GM18505 (cell line): ENCODE results near the gene NKRF.

Experiments used
- ATAC-seq: cut with Tn5 transposase; IDR thresholded peaks from one replicate; pipeline ENCODE4 v1.9.1; 2021; ENCODE audit not compliant: unreplicated experiment
- POLR2A ChIP-seq: IDR thresholded peaks from 4 replicates; pipeline ENCODE4 v1.6.1; 2011; ENCODE audit warnings: borderline replicate concordance; ENCODE audit not compliant: insufficient read depth, insufficient read length; ENCODE audit errors: extremely low read depth

NKRF gene

DNA sequence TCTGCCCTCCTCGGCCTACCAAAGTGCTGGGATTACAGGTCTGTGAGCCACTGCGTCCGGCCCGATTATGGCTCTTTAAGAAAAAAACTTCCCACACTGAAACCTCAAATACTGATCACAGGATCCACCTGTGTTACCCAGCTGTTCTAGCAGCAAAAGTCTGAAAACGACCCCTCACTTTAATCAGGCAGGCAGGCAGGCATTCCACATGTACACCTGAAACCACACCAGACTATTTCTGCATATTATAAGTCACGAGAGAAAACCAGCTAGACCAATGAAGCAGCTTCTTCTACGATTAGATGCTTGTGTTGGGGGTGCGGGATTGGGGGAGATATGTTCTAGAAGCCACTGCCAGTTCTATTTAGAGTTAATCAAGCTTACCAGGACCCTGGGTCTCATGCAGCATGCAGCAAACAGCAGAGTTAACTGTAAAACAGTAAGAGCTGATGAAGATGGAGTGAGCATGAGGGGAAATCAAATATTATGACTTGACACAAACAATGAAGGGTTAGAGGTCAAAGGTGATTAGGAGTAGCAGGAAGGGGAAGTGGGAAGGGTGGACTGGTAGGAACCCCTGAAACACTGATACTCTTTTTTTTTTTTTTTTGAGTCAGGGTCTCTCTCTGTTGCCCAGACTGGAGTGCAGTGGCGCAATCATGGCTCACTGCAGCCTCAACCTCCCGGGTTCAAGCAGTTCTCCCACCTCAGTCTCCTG lies 18.9 kb upstream of the NKRF start:
- no peak for ATAC-seq
- no peak for TF ChIP-seq POLR2A

DNA sequence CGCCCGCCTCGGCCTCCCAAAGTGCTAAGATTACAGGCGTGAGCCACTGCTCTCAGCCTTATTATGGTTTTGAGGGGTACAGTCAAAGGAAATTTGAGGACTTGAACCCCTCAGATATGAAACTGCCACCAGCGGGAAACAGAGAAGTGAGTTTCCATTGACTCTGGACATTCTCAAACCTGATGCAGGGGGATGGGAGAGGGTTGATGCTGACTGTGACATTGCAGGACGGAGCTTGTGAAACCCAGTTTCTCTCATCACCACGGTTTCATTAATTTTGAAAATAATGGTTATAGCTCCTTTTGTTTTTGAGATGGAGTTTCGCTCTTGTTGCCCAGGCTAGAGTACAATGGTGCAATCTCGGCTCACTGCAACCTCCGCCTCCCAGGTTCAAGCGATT lies 18.2 kb upstream of the NKRF start:
- no peak for ATAC-seq
- TF ChIP-seq POLR2A: no peak

DNA sequence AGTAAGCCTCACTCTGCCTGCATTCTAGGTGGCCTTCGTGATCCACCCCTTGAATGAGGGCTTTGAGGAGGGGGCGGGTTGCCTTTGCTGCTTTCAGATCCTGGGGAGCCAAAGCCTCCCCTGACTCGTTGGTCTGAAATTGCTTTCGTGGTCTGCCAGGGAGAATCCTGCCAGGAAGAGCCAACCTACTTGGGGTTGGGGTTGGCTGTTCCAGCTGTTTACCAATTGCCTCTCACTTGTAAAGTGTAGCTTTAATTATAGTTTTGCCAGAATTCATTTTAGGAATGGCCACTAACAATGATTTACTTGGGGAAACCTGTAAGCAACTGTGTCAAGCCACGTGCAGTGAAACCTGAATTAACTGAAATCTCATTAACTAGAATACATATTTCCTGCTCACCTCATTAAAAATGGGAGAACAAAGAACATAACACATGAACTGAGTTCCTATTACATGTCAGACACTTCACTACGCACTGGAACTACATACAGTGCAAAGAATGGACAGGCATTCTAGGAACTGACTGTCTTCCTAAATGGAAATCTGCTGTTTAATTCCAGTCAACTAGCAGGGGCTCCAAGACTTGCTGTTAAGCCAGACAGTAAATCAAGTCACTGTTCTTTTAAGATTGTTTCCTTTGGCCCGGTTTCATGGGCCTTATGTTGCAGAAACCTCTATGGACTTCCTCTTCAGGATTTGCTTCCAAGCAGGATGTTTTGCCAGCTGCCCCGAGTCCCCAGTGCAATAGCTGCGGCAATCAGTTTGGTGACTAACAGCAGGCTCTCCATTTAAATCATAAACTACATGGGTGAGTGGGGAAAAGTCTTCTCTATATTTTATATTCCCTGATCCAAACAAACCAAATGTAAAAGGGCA lies 16.4 kb upstream of the NKRF start:
- ATAC-seq: no peak
- TF ChIP-seq POLR2A: no peak

DNA sequence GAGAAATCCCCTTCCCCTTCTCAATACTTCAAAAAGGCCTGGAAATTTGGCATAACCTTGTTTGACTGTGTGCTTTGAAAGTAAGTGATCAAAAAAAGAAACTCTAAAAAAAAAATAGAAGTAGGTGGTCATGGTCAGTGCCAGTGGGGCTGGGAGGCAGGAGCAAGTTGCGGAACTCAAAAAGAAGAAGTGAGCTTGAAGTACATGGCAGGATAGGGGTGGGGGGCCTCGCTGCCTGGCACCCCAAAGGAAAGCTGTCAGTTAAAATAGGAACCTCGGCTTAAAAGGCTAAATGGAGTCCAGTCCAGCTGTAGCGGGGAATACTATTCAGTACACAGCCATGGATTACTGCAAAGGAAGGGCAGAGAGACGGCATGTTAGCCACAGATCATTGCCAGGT lies 12.2 kb upstream of the NKRF start:
- ATAC-seq: peak; percentile 41

DNA sequence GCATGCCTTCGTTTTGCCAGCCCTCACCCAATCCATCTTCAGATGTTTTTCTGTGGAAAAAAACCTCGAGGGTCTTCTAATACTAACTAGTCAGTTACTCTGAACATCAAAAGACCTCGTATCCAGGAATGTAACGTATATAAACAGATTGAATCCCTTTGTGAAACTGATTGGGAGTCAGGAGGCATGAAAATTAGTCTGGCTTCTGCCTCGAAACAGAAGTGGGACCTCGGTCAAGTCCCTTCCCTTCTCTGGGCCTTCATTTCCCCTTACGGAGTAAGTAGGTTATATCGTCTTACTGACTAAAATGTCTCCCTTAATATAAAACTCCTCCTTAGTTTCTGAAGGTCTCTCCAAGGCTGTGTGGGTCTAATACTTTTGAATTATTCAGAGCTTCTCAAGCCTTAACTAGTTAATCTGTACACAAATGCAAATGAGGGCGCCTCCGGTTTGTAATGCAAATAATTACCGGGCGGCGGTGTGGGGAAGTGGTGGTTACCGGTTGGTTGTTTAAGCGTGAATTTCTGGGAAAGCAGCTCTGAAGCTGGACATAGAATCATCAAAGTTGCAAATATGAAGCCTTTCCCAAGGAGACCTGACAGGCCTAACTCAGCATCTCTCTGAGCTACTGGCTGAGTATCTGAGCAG lies 11.4 kb upstream of the NKRF start:
- TF ChIP-seq POLR2A: no peak
- ATAC-seq: peak; percentile 48

More for the DNA sequence above, 12.2 kb upstream of the NKRF start:
- no peak for TF ChIP-seq POLR2A

DNA sequence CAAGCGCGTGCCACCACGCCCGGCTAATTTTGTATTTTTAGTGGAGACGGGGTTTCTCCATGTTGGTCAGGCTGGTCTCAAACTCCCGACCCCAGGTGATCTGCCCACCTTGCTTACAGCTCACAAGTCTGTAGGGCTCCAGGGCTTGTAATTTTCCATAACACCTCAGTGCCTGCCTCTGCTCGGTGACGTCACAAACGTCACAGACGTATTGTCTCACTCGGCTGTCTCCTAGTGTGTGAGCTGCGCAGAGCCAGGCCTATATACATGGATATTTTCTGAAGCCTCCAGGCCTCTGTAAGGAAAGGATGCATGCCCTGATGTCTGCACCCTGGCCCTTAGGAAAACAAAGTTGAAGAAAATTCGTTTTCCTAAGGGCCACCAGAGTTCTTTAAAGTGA lies 8.6 kb upstream of the NKRF start:
- no peak for TF ChIP-seq POLR2A

DNA sequence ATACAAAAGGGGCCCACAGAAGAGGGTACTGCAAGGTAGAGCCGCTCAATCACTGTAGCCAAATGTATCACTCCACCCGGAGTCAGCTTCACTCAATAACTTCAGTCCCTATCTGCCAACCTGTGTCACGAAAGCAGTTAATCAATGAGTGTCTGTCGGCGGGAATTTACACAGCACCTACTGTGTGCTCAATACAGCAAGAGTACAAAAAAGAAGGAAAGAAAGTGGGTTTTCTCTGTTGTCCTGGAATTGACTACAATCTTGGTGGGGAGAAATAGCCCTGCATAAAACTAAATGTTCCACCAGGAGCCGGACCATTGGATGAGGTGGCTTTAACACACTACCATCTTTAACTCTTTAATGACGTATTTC lies 780 bp upstream of the NKRF start:
- TF ChIP-seq POLR2A: no peak

More for the DNA sequence above, 8.6 kb upstream of the NKRF start:
- no peak for ATAC-seq

DNA sequence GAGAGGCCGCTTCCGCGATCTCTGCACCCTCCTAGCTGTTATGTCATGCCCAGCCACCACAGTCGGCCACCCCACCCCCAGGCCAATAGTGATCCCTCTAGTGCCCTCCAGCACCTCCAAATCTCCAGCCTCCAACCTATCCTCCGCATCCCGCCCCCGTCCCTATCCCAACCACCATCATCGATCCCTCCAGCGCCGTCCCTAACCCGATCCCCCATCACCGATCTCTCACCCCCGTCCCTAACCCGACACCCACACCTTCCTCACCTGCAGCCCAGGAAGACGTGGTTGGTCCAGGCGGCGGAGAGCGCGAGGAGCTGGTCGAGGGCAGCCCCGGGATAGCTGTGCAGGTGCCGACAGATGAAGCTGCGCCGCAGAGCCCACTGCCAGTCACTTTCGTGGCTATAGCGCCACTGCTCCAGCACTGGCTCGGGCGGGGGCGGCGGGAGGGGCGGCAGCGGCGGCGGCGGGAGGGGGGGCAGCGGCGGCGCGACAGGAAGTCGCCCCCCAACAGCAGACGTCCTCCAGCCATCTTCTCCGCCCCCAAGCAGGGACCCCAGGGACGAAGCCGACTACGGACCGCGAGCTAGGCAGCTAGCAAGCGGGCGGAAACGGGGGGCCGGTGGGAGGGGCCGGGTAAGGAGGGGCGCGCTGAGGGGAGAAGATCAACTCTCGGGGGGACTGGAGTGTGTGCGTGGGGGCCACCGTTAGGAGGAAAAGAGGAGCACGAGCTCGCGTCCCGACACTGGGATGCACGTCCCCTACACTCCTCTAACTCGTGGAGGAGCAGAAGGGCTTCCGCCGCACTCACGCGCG lies 552 bp downstream of the NKRF start:
- ATAC-seq: peak; percentile 29
- no peak for TF ChIP-seq POLR2A

More for the DNA sequence above, 780 bp upstream of the NKRF start:
- no peak for ATAC-seq

DNA sequence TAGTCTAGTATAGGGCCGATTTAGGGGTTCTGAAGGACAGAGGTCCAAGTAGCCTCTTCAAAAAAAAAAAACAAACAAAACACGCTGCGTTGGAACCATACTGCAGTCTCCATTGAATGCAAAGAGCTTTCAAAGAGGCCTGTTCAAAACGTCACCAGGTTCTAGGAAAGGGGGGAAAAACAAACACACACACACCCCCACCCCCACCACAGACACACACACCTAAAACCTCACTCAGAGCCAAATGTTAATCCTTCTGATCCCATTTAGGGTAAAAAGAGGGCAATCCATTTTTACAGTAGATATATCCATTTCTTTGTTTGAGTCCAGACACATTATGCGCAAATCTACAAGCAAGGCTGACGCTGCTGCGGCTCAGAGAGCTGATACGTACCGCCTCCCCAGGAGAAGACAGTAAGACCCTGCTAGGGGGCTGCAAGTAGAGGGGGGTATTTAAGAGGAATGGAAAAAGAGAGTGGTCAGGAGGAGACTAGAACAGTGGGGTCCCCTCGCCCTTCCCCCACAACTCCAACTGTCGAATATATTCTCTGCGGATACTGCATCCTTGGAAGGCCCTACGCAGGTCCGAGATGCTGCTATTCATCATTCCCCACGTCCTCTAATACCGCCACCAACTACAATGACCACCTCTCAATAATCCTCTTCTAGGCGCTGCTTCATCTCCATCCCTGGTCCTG lies 1.3 kb downstream of the NKRF start:
- no peak for TF ChIP-seq POLR2A
- ATAC-seq: no peak

DNA sequence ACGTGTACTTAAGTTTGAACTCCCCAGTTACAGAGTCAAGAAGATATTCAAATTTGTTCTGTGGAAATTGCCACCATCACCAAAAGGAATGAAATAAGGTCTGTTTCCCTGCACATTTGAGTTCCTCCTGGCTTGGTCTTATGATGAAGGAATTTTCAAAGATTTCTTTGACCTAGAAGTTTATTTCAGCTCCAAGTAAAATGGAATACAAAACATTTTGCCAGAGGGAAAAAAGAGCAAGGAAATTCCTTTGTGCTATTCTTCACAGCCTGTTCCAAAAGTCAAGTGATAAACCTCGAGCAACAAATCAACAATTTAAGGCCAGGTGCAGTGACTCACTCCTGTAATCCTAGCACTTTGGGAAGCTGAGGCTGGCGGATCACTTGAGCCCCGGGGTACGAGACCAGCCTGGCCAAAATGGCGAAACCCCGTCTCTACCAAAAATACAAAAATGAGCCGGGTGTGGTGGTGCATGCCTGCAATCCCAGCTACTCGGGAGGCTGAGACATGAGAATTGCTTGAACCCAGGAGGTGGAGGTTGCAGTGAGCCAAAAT lies 3.4 kb downstream of the NKRF start:
- no peak for TF ChIP-seq POLR2A
- ATAC-seq: no peak

DNA sequence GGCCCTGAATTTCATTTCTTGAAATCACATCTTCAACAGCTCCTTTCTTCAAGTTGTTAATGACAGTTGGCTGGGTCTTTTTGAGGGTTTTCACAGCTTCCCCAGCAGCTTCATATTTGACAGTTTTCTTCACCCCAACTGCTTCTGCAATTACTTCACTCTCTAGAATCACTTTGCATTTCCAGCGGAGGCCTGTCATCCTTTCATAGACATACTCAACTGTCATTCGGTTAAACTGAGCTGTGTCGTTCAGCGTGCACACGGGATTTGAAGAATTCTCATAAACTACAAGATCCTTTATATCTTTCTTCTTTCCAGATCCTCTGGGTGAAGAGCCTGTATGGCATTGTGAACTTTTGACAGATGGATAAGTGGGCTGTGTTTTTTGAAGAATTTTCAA lies 16.4 kb downstream of the NKRF start:
- no peak for ATAC-seq
- TF ChIP-seq POLR2A: no peak

DNA sequence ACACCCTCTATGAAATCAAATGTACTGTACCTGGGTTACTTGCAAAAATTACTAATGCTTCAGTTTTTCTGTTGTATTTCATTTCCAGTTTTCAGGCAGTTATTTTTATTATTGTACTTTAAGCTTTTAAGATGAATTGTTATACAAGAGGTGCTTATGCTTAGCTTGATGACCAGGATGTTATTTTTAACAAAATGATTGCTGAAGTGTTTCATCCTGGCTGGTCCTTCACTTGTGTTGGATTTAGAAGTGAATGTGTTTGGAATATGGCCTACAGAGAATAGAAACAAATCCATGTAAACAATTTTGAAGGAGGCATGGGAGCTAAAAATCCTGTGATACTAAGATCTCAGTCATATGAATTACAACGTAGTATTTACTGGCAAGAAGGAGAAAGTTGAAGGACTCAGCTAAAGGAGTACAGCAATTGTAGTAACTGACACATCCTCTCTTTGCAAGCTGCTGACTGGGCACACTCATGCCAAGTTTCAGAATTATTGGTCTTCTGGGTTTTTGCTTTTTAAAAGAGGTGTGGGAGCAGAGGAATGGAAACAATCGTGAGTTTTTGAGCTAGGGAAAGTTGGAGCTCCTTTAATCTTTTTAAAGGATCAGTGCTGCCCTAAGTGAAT lies 22.7 kb downstream of the NKRF start:
- TF ChIP-seq POLR2A: no peak
- ATAC-seq: no peak

DNA sequence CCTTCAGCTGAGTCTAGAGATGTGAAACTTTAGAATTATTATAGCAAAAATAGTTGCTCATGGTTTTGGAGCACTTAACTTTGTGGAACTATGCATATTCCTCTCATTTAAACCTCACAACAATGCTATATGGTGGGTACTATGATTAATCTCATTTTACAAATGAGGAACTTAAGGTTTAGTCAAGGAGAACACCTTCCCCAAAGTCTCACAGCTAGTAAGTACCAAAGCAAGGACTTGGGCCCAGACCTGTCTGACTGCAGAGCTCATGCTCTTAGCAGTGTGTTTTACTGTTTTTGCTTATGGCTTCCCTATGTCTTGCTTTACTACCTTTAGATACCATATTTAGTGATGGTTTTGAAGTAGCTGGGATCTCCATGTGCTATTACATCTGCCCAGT lies 26.8 kb downstream of the NKRF start:
- TF ChIP-seq POLR2A: no peak
- no peak for ATAC-seq
